Immature natural killer cell (primary cell): ENCODE data around the gene SPATA22. TPM values are rescaled to one million over a fixed set of nuclear protein-coding genes. Genes with fewer than 3 reads are reported as not detected.
"Not testable (repeated sequence)": the region's sequence is repeated elsewhere in the genome, so short reads cannot be mapped to it uniquely, and the experiment has no call there.

Source experiments
- DNase-seq, 3 donors: peaks; one replicate each; pipeline ENCODE4 v3.0.0; 2022; ENCODE audit warnings: mixed read lengths in 1 of 3
- H3K27ac Mint-ChIP-seq, 6 donors: one replicate each; pipeline ENCODE4 v1.8.0; 2020; ENCODE audit warnings: mixed read lengths in 6 of 6, mild to moderate bottlenecking in 5 of 6, inconsistent platforms in 4 of 6, moderate library complexity in 3 of 6
- H3K27me3 Mint-ChIP-seq, 3 donors: one replicate each; pipeline ENCODE4 v1.8.0; 2020 to 2021; ENCODE audit warnings: low read depth in 3 of 3, mild to moderate bottlenecking in 3 of 3, mixed read lengths in 3 of 3, moderate library complexity in 3 of 3, inconsistent platforms in 1 of 3
- H3K36me3 Mint-ChIP-seq, 3 donors: one replicate each; pipeline ENCODE4 v1.8.0; 2020; ENCODE audit warnings: mixed read lengths in 3 of 3, inconsistent platforms in 2 of 3, mild to moderate bottlenecking in 2 of 3
- H3K4me1 Mint-ChIP-seq, 2 donors: one replicate each; pipeline ENCODE4 v1.8.0; 2020; ENCODE audit warnings: inconsistent platforms in 2 of 2, mild to moderate bottlenecking in 2 of 2, mixed read lengths in 2 of 2, moderate library complexity in 1 of 2
- H3K4me3 Mint-ChIP-seq, 5 donors: one replicate each; pipeline ENCODE4 v1.8.0; 2020; ENCODE audit warnings: mild to moderate bottlenecking in 5 of 5, mixed read lengths in 5 of 5, inconsistent platforms in 3 of 5, moderate library complexity in 3 of 5
- H3K9me3 Mint-ChIP-seq, 6 donors: one replicate each; pipeline ENCODE4 v1.8.0; 2020; ENCODE audit warnings: mild to moderate bottlenecking in 6 of 6, mixed read lengths in 6 of 6, inconsistent platforms in 4 of 6, moderate library complexity in 3 of 6
- polyA plus RNA-seq, 3 donors: library from polyadenylated mRNA; unstranded; fragments of 300-500 nt; fragmentation: Illumina TruSeq; gene quantifications; one replicate each; pipeline ENCODE4 v1.2.3, GENCODE V29; 2021

SPATA22 gene
- polyA plus RNA-seq, 3 donors from 2014 or later, result not detected

DNA sequence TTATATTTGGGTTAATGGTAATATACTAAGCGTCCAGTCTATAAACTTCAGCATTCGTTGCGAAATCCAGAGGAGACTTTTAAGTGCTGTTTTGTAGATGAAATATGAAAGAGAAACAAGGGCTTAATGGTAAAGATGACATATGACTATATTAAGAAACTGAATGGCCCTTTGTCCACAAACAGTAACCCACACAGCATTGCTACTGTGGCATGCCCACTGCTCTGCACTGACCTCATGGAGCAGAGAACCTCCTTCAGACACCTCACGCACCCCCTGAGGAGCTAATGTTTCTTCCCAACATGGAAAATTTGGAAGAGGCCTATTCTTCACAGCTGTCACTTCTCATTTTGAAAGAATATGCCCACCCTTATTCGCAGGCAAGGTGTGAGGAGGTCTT is 30.8 kb upstream of the SPATA22 start:
- Mint-ChIP-seq H3K27ac (no peak overlapping the region), H3K4me1 (no peaks in the 10 kb centered on the region), H3K9me3 (peaks cover 0 to 2% (median 0%) of the 10 kb centered on the region in 6 donors), H3K27me3 (peaks cover 0 to 2% (median 1%) of the 10 kb centered on the region in 3 donors), H3K4me3 (no peak overlapping the region), H3K36me3 (no peaks in the 10 kb centered on the region)
- DNase-seq, result no peak

DNA sequence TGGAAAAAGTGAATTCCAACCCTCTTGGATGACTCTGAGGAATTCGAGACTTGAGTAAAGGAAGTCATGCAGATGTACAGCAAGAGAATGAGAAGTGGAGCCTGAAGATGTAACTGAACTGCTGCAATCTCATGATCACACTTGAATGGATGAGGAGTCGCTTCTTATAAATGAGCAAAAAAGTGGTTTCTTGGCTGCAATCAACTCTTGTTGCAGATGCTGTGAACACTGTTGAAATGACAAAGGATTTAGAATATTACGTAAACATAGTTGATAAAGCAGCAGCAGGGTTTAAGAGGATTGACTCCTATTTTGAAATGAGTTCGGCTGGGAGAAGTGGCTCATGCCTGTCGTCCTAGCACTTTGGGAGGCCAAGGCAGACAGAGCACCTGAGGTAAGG is 29.7 kb upstream of the SPATA22 start:
- H3K4me1 Mint-ChIP-seq, result no peaks in the 10 kb centered on the region
- no peaks in the 10 kb centered on the region for H3K36me3 Mint-ChIP-seq
- peaks cover 0 to 2% (median 0%) of the 10 kb centered on the region in 6 donors for H3K9me3 Mint-ChIP-seq
- no peak overlapping the region for H3K27ac Mint-ChIP-seq
- DNase-seq, result no peak
- peaks cover 0 to 3% (median 1%) of the 10 kb centered on the region in 3 donors for H3K27me3 Mint-ChIP-seq
- no peak overlapping the region for H3K4me3 Mint-ChIP-seq

GRCh38 chr17:3497101-3497500 is 25.5 kb upstream of the SPATA22 start:
- H3K27me3 Mint-ChIP-seq, result peaks cover 0 to 12% (median 3%) of the 10 kb centered on the region in 3 donors
- H3K4me3 Mint-ChIP-seq, result no peak overlapping the region
- DNase-seq, result no peak
- H3K4me1 Mint-ChIP-seq, result no peaks in the 10 kb centered on the region
- no peak overlapping the region for H3K27ac Mint-ChIP-seq
- H3K9me3 Mint-ChIP-seq, result no peaks in the 10 kb centered on the region
- no peaks in the 10 kb centered on the region for H3K36me3 Mint-ChIP-seq

DNA sequence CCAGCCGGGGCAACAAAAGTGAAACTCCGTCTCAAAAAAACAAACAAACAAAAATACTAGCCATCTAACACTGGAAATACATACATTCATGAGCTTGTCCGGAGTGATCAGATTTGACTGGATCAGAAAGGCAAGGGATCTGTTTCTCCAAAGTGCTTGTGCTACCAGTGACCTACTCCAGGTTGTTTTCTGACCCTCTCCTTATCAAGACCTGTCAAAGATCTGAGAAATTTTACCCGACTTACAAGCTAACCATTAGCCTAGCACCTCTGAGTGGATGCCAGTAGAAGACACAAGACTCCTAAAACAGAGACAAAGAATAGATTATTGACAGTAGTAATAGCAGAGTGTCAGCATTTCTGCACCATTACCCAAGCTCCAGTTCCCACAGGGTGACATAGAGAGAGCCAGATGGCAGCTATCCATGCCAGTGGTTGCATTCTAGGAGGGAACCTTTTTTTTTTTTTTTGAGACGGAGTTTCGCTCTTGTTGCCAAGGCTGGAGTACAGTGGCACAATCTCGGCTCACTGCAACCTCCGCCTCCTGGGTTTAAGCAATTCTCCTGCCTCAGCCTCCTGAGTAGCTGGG is 14.0 kb upstream of the SPATA22 start:
- no peak overlapping the region for H3K4me3 Mint-ChIP-seq
- peak overlapping the region in 1 of 6 donors; percentile 27 for H3K27ac Mint-ChIP-seq
- no peaks in the 10 kb centered on the region for H3K4me1 Mint-ChIP-seq
- no peak for DNase-seq
- H3K36me3 Mint-ChIP-seq, result no peaks in the 10 kb centered on the region
- H3K9me3 Mint-ChIP-seq, result no peaks in the 10 kb centered on the region
- peaks cover 5 to 7% (median 5%) of the 10 kb centered on the region in 3 donors for H3K27me3 Mint-ChIP-seq

DNA sequence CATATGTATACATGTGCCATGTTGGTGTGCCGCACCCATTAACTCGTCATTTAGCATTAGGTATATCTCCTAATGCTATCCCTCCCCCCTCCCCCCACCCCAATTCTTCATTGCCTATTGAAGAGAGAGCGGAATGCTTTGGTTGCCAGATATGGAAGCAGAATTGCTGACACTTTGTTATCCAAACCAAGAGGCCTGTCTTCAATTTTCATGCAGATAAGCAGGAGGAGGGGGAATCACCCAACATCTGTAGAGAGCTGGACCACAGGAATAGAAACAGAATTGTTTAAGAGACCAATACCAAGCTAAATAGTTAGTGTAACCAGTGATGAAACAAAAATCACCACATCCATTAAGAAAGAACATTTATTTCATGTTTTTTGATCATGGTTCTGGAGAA is 11.2 kb upstream of the SPATA22 start:
- no peaks in the 10 kb centered on the region for H3K36me3 Mint-ChIP-seq
- H3K9me3 Mint-ChIP-seq, result no peaks in the 10 kb centered on the region
- H3K27me3 Mint-ChIP-seq, result peaks cover 4 to 15% (median 7%) of the 10 kb centered on the region in 3 donors
- DNase-seq, result no peak
- no peak overlapping the region for H3K27ac Mint-ChIP-seq
- H3K4me1 Mint-ChIP-seq, result no peaks in the 10 kb centered on the region
- no peak overlapping the region for H3K4me3 Mint-ChIP-seq

GRCh38 chr17:3479988-3480387 is 8.4 kb upstream of the SPATA22 start:
- Mint-ChIP-seq H3K36me3 (no peaks in the 10 kb centered on the region), H3K9me3 (no peaks in the 10 kb centered on the region), H3K27me3 (peaks cover 3 to 8% (median 3%) of the 10 kb centered on the region in 3 donors)

DNA sequence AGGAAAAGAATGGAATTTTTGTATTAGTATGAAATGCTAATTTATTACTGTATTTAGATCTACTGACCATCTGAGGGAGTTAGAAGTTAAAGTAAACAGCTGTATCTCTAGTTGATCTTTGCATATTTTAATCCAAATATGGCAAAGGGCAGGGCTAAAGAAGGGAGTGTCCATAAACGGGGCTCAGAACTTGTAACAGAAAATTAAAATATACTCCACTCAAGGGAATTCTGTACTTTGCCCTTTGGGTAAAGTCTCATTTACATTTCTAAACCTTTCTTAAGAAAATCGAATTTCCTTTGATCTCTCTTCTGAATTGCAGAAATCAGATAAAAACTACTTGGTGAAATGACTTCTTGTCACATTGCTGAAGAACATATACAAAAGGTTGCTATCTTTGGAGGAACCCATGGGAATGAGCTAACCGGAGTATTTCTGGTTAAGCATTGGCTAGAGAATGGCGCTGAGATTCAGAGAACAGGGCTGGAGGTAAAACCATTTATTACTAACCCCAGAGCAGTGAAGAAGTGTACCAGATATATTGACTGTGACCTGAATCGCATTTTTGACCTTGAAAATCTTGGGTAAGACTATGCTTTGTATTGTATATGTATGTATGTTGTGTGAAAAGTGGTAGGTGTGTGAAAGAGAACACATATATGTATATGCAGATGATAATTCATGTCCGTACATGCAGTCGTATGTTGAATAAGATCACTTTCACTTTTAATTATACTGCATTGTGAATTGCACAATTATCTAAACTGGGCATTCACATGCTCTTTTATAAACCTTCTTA is 4.4 kb upstream of the SPATA22 start, which contains the start of gene ASPA:
ASPA (plus strand) TSS at position 186 of the 799 bp plus-strand sequence; CDS start at position 349, 163 bp downstream.
- Mint-ChIP-seq H3K27me3 (peaks cover 1 to 8% (median 3%) of the 10 kb centered on the region in 3 donors), H3K4me3 (peak within 1 kb of the TSS; percentile 30 to 71 (median 48)), H3K36me3 (no peaks in the 10 kb centered on the region), H3K4me1 (peaks cover 5 to 8% of the 10 kb centered on the region in 2 donors), H3K27ac (peak within 1 kb of the TSS in 1 of 6 donors; percentile 34), H3K9me3 (no peaks in the 10 kb centered on the region)
- no peak for DNase-seq

More at GRCh38 chr17:3479988-3480387, 8.4 kb upstream of the SPATA22 start:
- H3K4me1 Mint-ChIP-seq, result peaks cover 5 to 8% of the 10 kb centered on the region in 2 donors
- DNase-seq, result no peak
- H3K27ac Mint-ChIP-seq, result no peak overlapping the region
- H3K4me3 Mint-ChIP-seq, result no peak overlapping the region

GRCh38 chr17:3475251-3475685 is 3.6 kb upstream of the SPATA22 start:
- no peak overlapping the region for H3K4me3 Mint-ChIP-seq
- DNase-seq, result no peak
- H3K27me3 Mint-ChIP-seq, result peaks cover 1 to 8% (median 1%) of the 10 kb centered on the region in 3 donors
- no peak overlapping the region for H3K27ac Mint-ChIP-seq
- H3K9me3 Mint-ChIP-seq, result no peaks in the 10 kb centered on the region
- H3K4me1 Mint-ChIP-seq, result peaks cover 5 to 8% of the 10 kb centered on the region in 2 donors
- H3K36me3 Mint-ChIP-seq, result no peaks in the 10 kb centered on the region

DNA sequence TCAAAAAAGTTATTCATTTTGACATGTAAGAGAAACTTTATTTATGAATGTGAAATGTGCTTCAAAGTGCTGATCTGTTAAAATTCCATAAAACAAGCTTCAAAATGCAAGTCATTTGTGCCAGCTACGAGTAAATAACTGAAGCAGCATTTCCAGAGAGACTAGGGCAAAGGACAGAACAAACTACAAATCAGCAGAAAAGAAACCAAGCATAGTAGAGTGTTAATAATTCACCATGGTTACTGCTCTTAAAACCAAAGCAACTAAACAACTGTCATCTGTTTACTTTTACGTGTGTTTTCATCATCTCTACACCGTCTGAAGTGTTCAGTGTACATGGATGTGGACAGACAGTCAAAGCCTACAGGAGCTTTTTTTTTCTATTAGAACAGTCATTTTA is 2.6 kb upstream of the SPATA22 start:
- Mint-ChIP-seq H3K27ac (no peak overlapping the region), H3K4me1 (peaks cover 5 to 8% of the 10 kb centered on the region in 2 donors), H3K36me3 (no peaks in the 10 kb centered on the region), H3K9me3 (no peaks in the 10 kb centered on the region), H3K4me3 (no peak overlapping the region), H3K27me3 (peaks cover 0 to 8% (median 1%) of the 10 kb centered on the region in 3 donors)
- no peak for DNase-seq

- Mint-ChIP-seq H3K27ac (no peak overlapping the region), H3K4me1 (peaks cover 5 to 8% of the 10 kb centered on the region in 2 donors), H3K9me3 (no peaks in the 10 kb centered on the region), H3K36me3 (no peaks in the 10 kb centered on the region), H3K4me3 (no peak overlapping the region), H3K27me3 (peaks cover 0 to 3% (median 0%) of the 10 kb centered on the region in 3 donors)
- no peak for DNase-seq
These were observed 518 bp upstream of the SPATA22 start for GRCh38 chr17:3472137-3472536.

DNA sequence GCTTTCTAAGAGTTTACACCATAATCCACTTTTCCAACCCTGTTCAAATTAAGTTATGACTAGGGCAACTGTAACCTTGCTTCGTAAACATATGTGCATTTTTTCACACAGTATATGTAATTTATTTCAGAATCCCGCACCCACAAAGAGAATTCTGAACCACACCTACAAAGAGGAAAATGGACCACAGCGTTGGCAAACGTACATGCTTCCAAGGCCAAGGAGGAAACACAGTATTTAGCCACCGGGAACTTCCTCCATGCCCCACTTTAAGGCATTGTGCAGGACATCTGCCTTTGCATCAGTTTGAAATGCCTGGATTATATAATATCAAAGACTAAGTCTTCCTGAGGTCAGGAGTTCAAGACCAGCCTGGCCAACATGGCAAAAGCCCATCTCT is 2.1 kb downstream of the SPATA22 start:
- no peak for DNase-seq
- Mint-ChIP-seq H3K36me3 (no peaks in the 10 kb centered on the region), H3K4me3 (no peak overlapping the region), H3K9me3 (no peaks in the 10 kb centered on the region), H3K27me3 (peaks cover 0 to 3% (median 0%) of the 10 kb centered on the region in 3 donors), H3K4me1 (no peaks in the 10 kb centered on the region), H3K27ac (no peak overlapping the region)

DNA sequence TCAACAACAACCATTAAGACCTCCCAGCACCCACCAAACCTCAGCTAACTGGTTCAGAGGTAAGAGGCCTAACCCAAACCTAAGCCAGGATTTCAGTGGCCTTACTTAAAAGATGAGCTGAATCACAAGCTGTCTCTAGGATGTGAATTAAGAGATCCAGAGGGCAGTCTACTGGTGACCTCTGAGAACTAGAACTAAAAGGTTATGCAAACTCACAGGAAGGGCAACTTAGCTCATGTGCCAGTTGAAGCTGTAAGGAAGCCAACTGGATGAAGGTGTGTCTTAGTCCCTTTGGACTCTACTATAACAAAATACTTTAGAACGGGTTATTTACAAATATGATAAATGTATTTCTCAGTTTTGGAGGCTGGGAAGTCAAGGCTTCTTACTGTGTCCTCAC is 5.3 kb downstream of the SPATA22 start:
- H3K27ac Mint-ChIP-seq, H3K4me1 Mint-ChIP-seq, H3K4me3 Mint-ChIP-seq, DNase-seq, H3K9me3 Mint-ChIP-seq, H3K27me3 Mint-ChIP-seq, H3K36me3 Mint-ChIP-seq: not testable (repeated sequence)

DNA sequence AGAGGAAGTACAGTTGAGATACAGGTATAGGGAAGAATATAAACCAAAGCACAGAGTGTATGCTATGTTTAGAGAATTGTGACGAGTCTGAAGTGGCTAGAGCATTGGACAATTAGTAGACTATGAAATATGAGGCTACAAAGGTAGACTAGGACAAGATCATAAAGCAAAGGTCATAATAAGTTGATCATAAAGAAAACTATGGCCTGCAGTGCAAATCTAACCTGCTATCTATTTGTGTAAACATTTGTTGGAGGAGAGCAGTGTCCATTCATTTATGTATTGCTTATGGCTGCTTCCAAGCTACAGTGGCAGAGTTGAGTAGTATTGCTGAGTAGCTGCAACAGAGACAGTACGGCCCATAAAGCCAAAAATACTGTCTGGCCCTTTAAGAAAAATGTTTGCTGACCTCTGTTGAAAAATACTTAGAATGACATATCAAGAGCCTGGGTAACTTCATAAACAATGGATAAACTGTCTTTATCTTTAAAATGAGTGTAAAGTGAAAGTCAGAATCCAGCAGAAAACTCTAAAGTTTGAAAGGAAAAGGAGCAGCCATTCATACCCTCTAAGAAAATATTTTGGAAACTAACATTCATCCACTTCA is 23.5 kb downstream of the SPATA22 start:
- no peak for DNase-seq
- Mint-ChIP-seq H3K4me1 (no peaks in the 10 kb centered on the region), H3K36me3 (no peaks in the 10 kb centered on the region), H3K9me3 (peaks cover 0 to 1% (median 0%) of the 10 kb centered on the region in 6 donors), H3K4me3 (no peak overlapping the region), H3K27me3 (peaks cover 6 to 22% (median 7%) of the 10 kb centered on the region in 3 donors), H3K27ac (no peak overlapping the region)

- peak; percentile 1 to 22 (median 6) for DNase-seq
- H3K4me1 Mint-ChIP-seq, result no peaks in the 10 kb centered on the region
- no peaks in the 10 kb centered on the region for H3K36me3 Mint-ChIP-seq
- peaks cover 0 to 1% (median 0%) of the 10 kb centered on the region in 6 donors for H3K9me3 Mint-ChIP-seq
- H3K27ac Mint-ChIP-seq, result no peak overlapping the region
- H3K27me3 Mint-ChIP-seq, result peaks cover 6 to 19% (median 7%) of the 10 kb centered on the region in 3 donors
- no peak overlapping the region for H3K4me3 Mint-ChIP-seq
These were observed 24.0 kb downstream of the SPATA22 start for GRCh38 chr17:3447625-3448024.
